SU-DHL-6 (cell line): Measurements from ENCODE around the gene ZNF423.

Experiments
- H2AFZ ChIP-seq: fragments of 200-600 bp; sonication (generic); 2 replicates; pipeline ENCODE4 v1.6.1; 2014; ENCODE audit warnings: low read depth, mild to moderate bottlenecking, moderate library complexity, mixed read lengths, antibody characterized with exemption, low read length; ENCODE audit not compliant: severe bottlenecking
- H3F3A ChIP-seq: fragments of 200-600 bp; shearing (Covaris generic); 2 replicates; pipeline ENCODE4 v1.6.0; 2016; ENCODE audit warnings: antibody characterized with exemption, mild to moderate bottlenecking; ENCODE audit not compliant: insufficient read depth
- H3K27ac ChIP-seq: fragments of 200-600 bp; sonication (generic); 2 replicates; pipeline ENCODE4 v1.5.1; 2016; ENCODE audit warnings: low read depth, mild to moderate bottlenecking, low read length, moderate library complexity, mixed read lengths
- H3K27me3 ChIP-seq: fragments of 200-600 bp; sonication (generic), shearing (Covaris generic); 2 replicates; pipeline ENCODE4 v1.6.0; 2014; ENCODE audit warnings: mild to moderate bottlenecking, low read length
- H3K36me3 ChIP-seq: fragments of 200-600 bp; sonication (generic); 2 replicates; pipeline ENCODE4 v1.6.1; 2014; ENCODE audit warnings: mild to moderate bottlenecking, low read length, mixed read lengths
- H3K4me2 ChIP-seq: fragments of 300-600, 200-600 bp; shearing (Covaris generic), sonication (generic); 2 replicates; pipeline ENCODE4 v1.6.0; 2014; ENCODE audit warnings: low read length, low read depth, mild to moderate bottlenecking; ENCODE audit not compliant: poor library complexity, severe bottlenecking
- H3K4me3 ChIP-seq: fragments of 200-600 bp; sonication (generic); 2 replicates; pipeline ENCODE4 v1.5.1; 2014; ENCODE audit warnings: antibody characterized with exemption, low read length, mild to moderate bottlenecking, mixed read lengths; ENCODE audit not compliant: insufficient read depth, poor library complexity, severe bottlenecking
- H3K79me2 ChIP-seq: fragments of 200-600 bp; sonication (generic); 2 replicates; pipeline ENCODE4 v1.6.1; 2014; ENCODE audit warnings: mild to moderate bottlenecking, low read length, moderate library complexity; ENCODE audit not compliant: insufficient read depth
- H3K9ac ChIP-seq: fragments of 200-600 bp; sonication (generic); 2 replicates; pipeline ENCODE4 v1.7.0; 2014; ENCODE audit warnings: mild to moderate bottlenecking, low read length
- H3K9me2 ChIP-seq: fragments of 200-600 bp; sonication (generic); replicated peaks from 2 replicates; pipeline ENCODE4 v1.6.1; 2014; ENCODE audit warnings: low read length; ENCODE audit not compliant: insufficient read depth
- H3K9me3 ChIP-seq: fragments of 200-600 bp; sonication (generic); 2 replicates; pipeline ENCODE4 v1.6.1; 2014; ENCODE audit warnings: low read length, mixed read lengths; ENCODE audit not compliant: insufficient read depth
- H4K20me1 ChIP-seq: fragments of 200-600 bp; sonication (generic); 2 replicates; pipeline ENCODE4 v1.6.1; 2014; ENCODE audit warnings: low read depth, mild to moderate bottlenecking, antibody characterized with exemption, low read length, moderate library complexity, mixed read lengths
- CTCF ChIP-seq: fragments of 200-600 bp; sonication (generic); IDR thresholded peaks from one replicate; pipeline ENCODE4 v1.5.1; 2017; ENCODE audit warnings: antibody characterized with exemption, mild to moderate bottlenecking, low read length, moderate library complexity; ENCODE audit not compliant: insufficient read depth, poor library complexity, severe bottlenecking
- EZH2phosphoT487 ChIP-seq: fragments of 200-600 bp; sonication (generic), shearing (Covaris generic); conservative IDR thresholded peaks from 2 replicates; pipeline ENCODE4 v1.6.1; 2018; ENCODE audit warnings: mild to moderate bottlenecking, antibody characterized with exemption, low read length, moderate library complexity, mixed read lengths

The ZNF423 gene

GRCh38 chr16:49849754-49850108, 6.2 kb downstream of the ZNF423 start:
- Histone ChIP-seq H3K27me3 (no peaks in the 10 kb centered on the region), H3F3A (no peaks in the 10 kb centered on the region), H3K9ac (no peak overlapping the region), H3K79me2 (no peaks in the 10 kb centered on the region), H3K36me3 (no peaks in the 10 kb centered on the region), H3K27ac (no peak overlapping the region), H3K4me2 (no peak overlapping the region), H3K9me2 (no peaks in the 10 kb centered on the region), H3K9me3 (no peaks in the 10 kb centered on the region), H2AFZ (no peak overlapping the region), H3K4me3 (no peak overlapping the region), H4K20me1 (no peaks in the 10 kb centered on the region)
- TF ChIP-seq CTCF (no peak), EZH2phosphoT487 (no peak)

DNA sequence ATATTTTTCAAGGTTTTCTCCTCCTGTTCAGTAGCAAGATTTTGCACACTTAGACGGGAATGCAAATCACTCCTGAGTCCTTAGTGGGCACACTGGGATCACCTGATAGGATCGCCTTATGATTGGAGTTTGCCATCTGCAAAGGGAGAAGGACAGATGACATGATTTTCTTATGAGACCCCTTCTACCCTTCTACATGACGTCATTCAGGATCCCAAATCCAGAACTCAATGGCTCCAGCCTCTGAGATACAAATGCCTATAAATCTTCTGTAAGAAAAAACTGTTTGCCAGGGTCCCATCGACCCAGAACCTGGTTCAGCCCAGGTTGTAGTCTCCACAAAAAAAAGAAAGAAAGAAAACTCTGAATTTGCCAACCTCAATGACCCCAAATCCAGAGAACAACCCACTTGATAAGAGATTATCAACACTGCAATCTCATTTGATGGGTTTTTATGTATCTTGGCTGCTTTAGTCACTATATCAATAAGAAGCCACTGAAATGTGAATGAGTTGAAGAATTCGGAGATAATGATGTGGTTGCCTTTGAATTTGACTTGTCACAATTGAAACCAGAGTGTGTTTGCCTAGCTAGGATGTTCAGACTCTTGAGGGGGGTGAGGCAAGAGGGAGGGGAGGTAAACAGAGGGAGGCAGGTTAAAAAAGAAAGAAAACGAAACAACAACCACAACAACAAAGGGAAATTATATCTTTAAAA, 6.7 kb downstream of the ZNF423 start:
- no peak overlapping the region for H3K9ac ChIP-seq
- no peak overlapping the region for H2AFZ ChIP-seq
- H3K9me3 ChIP-seq: no peaks in the 10 kb centered on the region
- no peaks in the 10 kb centered on the region for H3K27me3 ChIP-seq
- no peak overlapping the region for H3K4me2 ChIP-seq
- H3K79me2 ChIP-seq: no peaks in the 10 kb centered on the region
- H3F3A ChIP-seq: no peaks in the 10 kb centered on the region
- H3K4me3 ChIP-seq: no peak overlapping the region
- no peaks in the 10 kb centered on the region for H4K20me1 ChIP-seq
- H3K36me3 ChIP-seq: no peaks in the 10 kb centered on the region
- H3K9me2 ChIP-seq: no peaks in the 10 kb centered on the region
- no peak for TF ChIP-seq EZH2phosphoT487
- TF ChIP-seq CTCF: no peak
- no peak overlapping the region for H3K27ac ChIP-seq

- no peaks in the 10 kb centered on the region for H3K9me3 ChIP-seq
- no peak overlapping the region for H3K9ac ChIP-seq
- no peak overlapping the region for H2AFZ ChIP-seq
- no peaks in the 10 kb centered on the region for H3K36me3 ChIP-seq
- H3K27ac ChIP-seq: no peak overlapping the region
- H3F3A ChIP-seq: no peaks in the 10 kb centered on the region
- no peak overlapping the region for H3K4me3 ChIP-seq
- TF ChIP-seq CTCF (no peak), EZH2phosphoT487 (no peak)
- H3K9me2 ChIP-seq: no peaks in the 10 kb centered on the region
- no peaks in the 10 kb centered on the region for H4K20me1 ChIP-seq
- H3K4me2 ChIP-seq: no peak overlapping the region
- no peaks in the 10 kb centered on the region for H3K79me2 ChIP-seq
- H3K27me3 ChIP-seq: no peaks in the 10 kb centered on the region
These were observed 7.4 kb downstream of the ZNF423 start for GRCh38 chr16:49848530-49848929.
